EH (cell line): Measurements from ENCODE around the gene DPP9.
A peak's percentile ranks its signal among the peaks of the same experiment; 100 is the strongest.

ENCODE experiments used
- DNase-seq: peaks from one replicate; pipeline ENCODE4 v3.0.0-alpha.2; 2015; ENCODE audit warnings: low read depth

DPP9 gene

DNA sequence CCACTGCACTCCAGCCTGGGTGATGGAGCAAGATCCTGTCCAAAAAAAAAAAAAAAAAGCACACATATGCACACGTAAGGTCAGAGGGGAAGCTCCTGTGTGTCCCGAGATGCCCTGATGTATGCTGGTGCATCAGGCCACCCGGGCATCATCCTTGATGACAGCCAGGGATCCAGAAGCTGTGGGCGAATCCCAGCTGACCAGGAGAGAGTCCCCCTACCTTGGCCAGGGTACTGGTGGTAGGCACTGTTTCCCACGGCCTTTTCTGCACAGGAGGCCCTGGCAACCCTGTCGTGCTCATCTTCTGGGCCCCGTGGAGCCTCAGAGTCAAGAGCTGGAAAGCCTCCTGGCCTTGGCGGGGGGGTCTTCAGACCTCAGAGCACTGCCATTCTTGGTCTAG, 67.5 kb downstream of the DPP9 start:
- no peak for DNase-seq

DNA sequence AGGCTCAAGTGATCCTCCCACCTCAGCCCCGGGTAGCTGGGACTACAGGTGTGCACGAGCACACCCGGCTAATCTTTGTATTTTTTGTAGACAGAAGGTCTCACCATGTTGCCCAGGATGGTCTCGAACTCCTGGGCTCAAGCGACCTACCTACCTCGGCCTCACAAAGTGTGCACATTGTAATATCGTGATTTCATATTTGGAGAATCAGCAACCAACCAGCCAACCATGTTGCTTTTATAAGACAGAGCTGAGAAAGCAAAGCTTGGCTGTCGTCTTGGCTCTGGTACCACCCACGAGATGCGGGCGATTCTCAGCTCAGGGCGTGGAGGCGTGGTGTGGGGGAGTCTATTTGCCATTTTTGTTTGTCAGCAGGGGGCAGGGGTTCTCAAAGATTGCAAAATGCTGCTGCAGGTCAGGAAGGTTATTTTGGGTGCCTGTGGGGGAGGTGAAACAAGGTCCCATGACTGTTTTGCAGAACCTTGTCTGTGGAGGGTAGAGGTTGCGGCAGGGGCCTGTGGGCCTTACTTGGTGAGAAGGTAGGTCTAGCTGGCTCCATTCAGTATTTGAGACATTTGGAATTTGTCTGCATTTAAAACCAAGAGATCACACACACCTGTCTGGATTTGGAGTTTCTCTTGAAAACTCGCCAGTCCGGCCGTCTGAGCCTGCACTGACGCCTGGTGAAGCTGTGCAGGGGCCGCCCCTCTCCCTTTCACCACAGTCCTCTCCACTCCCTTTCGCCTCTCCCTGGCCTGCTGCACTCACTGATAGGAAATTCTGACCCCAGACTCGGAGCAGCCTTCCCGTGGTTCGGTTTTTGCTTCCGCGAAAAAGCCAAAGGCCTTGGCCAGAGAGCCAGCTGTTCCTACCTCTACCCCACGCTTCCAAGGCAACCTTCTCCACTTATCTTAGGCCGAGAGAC, 68.9 kb downstream of the DPP9 start:
- DNase-seq, result no peak

DNA sequence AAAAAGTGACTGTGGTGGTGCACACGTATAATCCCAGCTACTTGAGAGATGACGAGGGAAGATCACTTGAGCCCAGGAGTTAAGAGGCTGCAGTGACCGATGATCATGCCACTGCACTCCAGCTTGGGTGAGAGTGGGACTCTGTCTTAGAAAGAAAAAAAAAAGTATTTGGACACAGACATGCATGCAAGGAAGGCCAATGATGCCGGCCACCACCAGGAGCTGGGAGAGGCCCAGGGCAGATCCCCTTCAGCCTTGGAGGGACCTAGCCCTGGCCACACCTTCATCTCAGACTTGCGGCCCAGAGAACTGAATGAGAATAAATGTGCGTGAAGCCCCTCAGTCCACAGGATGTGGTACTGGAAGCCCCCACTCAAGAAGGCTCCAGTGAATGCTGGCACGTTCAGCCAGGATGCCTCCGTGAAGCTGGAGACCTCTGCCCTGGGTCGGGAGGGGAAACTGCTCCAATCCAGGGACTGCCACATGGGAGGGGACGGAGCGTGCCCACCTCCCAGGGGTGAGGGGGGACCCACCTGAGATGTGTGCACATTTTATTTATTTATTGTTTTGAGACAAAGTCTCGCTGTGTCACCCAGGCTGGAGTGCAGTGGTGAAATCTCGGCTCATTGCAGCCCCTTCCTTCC, 69.7 kb downstream of the DPP9 start:
- no peak for DNase-seq

DNA sequence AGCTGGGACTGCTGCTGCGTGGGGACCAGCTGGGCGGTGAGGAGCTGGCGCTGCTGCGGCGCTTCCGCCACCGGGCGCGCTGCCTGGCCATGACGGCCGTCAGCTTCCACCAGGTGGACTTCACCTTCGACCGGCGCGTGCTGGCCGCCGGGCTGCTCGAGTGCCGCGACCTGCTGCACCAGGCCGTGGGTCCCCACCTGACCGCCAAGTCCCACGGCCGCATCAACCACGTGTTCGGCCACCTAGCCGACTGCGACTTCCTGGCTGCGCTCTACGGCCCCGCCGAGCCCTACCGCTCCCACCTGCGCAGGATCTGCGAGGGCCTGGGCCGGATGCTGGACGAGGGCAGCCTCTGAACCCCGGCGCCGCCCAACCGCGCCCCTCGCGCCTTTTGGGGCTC, 71.6 kb downstream of the DPP9 start:
- DNase-seq, result no peak

DNA sequence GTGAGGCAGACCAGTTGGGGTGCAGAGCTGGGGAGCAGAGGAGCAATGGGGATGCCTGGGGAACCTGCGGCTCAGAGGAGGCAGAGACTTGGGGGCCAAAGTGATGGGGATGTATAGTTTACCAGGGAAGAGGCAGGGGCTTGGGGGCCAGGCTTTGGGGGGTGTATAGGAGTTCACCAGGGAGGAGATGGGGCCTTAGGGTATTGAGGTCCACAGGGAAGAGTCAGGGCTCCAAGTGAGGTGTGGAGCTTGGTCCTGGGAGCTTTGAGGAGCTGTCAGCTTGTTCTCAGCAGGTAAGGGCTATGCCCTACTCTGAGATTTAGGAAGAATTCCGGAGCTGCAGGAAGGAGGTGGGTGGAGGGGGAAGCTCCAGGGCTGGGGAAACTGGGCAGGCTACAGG, 73.5 kb downstream of the DPP9 start:
- no peak for DNase-seq

DNA sequence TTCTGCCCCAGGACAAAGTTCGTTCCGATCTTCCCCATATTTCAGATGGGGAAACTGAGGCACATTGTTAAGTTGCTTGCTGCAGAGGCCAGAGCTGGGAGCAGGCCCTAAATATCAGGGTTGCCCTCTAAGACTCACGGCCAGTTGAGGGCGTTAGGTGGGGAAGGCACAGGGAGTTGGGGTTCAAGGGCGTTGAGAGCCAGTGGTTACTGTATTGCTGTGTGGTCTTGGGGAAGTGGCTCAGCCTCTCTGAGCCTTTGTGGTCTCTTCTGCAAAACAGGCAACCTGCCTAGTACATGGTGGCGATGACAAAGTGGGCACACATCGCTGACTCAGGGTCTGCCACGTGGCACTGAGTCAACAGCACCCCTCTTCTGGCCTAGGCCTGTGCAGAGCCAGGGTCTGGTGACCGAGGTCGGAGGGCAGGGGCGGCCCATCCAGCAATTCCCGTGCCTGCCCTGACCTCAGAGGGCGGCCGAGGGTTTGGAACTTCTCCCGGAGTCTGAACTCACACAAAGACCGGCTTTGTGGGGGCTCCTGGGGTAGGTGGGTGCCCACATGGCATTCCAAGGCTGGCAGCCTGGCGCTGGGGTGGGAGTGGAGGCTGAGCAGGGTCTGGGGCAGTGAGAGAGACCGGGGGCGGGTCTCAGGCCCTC, 74.1 kb downstream of the DPP9 start:
- no peak for DNase-seq

DNA sequence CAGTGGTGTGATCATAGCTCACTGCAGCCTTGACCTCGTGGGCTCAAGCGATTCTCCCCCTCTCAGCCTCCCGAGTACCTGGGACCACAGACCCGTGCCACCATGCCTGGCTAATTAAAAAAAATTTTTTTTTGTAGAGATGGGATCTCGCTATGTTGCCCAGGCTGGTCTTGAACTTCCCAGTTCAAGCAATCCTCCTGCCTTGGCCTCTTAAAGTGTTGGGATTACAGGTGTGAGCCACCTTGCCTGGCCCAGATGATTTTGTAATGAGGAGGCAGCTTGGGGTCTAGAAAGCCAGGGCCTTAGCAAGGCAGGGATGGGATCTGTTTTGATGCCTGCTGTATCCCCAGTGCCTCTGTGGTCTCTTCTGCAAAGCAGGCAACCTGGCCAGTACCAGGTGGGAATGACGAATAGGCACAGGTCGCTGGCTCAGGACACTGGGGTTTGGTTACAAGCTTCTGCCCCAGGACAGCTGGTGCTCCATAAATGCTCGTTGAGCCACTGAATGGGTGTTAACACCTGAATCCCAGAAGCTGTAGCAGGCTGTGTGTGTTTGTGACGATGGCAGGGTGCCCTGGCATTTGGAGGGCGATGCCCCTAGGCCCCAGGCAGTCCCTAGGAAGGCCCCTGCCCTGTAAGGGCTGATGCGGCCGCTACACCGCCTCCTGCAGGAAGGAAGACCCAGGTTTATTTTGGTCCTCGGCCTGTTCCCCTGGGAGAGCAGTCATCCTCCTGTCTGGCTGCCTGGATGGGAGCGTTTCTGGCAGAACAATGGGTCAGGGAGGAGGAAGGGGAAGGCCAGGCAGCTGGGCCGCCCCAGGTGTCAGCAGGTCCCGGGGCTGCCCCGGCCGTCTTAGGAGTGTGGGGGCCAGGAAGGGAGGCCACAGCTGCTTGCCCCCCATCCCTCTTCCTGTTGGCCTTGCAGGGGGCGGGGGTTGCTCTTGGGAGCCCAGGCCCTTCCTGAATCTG, 75.7 kb downstream of the DPP9 start:
- no peak for DNase-seq

DNA sequence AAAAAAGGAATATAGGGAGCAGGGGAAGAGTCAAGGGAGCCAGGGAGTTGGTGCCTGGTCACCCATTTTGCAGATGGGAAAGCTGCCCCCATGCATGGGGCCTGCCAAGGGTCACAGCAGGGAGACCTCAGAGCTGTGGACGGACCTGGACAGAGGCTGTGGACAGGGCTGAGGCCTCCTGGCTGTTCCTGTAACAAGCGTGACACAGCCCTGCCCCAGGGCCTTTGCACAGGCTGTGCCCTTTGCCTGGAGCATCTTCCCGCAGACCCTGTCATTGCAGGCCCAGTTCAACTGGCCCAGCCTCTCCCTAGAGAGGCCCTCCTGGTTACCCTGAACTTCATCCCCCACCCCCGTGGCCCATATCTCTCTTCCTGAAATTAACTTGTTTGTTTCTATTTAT, 77.9 kb downstream of the DPP9 start:
- DNase-seq, result no peak

DNA sequence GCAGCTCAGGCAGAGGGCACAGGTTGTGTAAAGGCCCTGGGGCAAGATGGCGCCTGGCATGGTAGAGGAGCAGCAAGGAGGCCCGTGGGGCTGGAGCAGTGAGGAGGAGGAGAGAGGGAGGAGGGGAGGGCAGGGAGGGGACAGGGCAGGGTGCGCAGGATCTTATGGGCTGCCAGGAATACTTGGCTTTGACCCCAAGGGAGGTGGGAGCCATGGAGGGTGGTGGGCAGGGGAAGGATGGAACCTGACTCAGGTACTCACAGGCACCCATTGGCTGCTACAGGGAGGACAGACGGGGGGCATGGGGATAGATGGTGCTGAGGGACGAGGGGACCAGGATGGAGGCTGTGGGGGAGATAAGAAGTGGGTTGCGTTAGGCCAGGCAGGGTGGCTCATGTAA, 81.0 kb downstream of the DPP9 start:
- no peak for DNase-seq

DNA sequence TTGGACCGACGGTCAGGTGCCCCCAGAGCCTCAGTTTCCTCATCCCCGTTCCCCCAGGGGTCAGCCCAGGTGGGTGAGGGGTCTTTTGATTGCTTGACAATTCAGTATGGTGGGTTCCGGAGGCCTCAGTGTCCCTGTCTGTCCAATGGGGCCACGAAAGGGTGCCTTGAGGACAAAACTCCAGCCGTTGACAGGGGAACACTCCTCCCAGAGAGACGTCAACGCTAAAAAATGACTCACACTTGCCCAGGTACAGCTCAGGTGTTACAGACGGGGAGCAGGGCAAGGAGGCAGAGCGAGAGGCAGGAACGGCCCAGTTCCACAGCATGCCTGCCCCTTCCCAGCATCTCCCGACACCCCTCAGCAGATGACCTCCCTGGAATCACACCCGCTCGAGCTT, 82.5 kb downstream of the DPP9 start:
- no peak for DNase-seq

DNA sequence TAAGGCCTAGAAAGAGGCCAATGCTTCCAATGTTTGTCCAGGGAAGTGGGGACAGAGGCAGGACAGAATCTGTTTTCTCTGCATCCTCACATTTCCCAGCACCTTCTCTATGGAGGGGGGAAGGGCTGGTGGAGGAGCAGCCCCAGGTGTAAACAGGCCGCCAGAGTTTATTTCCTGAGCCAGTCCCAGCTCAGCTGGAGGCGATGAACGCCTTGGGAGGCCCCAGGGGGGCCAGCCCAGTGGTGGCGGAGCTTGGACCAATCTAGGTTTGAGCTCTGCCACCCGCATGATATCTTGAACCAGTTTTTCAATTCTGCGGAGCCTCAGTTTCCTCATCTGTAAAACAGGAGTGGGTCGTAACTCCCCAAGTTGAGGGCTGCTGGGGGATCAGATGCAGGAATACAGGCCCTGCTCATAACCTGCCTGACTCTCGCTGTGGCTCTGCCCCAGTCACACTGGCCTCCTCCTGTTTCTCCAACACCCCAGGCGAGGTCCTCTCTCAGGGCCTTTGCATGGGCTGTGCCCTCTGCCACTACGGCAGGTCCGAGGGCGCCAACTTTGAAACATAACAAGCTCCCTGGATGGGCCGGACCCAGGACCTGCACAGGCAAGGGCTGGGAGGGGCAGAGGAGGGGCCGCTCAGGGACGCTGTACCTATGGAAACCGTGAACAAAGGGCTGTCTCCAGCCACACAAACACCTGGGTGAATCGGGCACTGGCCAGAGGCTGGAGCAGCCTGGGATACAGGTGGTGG, 83.2 kb downstream of the DPP9 start:
- DNase-seq, result no peak

DNA sequence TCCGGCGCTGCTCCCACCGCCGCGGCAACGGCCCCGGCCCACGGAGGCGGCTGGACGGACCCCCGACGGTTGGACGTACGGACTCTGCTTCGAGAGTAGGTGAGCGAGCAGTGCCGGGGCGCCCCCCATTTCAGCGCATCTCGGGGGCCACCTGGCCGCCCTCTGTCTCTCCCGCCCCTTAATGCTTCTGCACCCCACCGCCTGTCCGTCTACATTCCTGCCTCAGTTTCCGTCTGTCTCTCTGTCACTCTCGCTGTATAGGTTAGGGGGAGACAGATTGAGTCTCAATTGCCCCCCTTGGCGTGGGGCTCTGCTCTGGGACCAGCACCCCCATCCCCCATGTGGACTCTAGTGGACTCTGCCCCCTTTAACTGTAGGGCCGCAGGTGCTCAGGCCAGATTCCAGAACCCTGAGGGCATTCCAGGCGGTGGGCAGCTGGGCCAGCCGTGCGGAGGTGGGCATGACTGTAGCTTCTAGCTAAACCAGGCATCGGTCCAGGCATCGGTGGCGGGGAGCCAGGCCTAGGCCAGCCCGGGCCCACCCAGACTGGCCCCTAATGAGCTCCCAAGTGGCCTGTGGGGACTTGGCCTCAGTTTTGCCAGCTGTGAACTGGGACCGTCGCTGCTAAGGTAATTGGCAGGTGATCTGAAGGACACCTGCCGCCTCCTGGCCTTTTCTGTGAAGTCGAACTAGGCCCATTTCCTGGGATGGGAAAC, 84.0 kb downstream of the DPP9 start:
- no peak for DNase-seq

DNA sequence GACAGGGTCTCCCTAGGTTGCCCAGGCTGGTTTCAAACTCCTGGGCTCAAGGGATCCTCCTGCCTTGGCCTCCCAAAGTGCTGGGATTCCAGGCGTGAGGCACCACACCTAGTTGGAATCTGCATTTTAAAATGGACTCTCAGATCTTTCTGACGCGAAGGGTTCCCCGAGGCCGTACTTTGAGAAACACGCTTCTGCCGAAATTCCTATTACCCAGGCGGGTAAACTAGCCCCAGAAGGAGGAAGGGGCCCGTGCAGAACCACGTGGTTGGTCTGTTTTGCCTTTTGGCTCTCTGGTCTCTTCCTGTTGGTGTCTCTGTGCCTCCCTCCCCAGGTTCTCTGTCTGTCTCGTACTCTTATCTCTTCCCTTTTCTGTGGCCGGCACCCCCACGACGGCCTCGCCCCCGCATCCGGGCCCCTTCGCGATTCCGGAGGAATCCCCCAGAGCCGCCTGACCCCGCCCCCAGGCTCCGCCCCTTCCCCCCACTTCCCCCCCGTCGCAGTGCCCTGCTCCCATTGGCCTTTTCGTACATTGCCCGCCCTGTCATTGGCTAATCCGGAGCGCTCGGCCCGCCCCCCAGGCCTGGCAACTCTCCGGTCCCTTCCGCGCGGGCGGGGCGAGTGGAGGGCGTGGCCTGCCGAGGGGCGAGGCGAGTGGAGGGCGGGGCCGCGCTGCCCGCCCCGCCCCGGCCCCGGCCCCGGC, 84.7 kb downstream of the DPP9 start, which contains the start of gene TNFAIP8L1:
TNFAIP8L1 (plus strand) TSS at position 689 of the 703 bp plus-strand sequence. CDS start 12,354 bp downstream, outside the sequence.
- peak; percentile 93 for DNase-seq

DNA sequence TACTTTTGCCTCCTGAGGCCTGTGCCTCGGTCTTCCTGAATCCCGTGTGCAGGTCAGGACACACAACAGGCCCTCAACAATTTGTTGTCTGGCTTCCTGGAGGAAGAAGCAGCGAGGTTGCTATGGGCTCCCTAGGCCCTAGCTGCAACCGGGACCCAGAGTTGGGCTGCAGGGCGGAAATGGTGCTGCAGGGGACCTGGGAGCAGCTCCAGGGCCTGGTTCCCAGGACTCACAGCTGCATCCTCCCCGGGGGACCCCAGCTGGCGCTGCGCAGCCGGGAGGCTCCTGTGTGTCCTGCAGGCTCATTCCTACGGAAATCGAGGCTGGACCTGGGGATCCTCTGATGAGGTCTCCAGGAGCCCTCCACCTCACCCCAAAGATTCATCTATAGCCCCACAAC, 85.3 kb downstream of the DPP9 start:
- DNase-seq, result no peak

DNA sequence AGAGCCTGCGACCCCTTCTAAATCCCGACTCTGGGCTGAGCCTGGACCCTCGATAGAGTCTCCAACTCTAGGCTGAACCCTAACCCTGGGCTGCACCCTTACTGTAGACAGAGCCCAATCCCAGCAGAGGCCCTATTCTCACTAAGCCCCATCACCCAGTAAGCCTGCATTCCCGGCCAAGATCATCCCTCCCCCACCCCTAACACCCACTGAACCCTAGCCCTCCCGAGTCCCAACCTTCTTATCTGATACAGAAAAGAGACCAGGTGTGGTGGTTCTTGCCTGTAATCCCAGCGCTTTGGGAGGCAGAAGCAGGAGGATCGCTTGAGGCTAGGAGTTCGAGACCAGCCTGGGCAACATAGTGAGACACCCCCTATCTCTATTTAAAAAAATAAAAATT, 86.9 kb downstream of the DPP9 start:
- DNase-seq, result no peak

DNA sequence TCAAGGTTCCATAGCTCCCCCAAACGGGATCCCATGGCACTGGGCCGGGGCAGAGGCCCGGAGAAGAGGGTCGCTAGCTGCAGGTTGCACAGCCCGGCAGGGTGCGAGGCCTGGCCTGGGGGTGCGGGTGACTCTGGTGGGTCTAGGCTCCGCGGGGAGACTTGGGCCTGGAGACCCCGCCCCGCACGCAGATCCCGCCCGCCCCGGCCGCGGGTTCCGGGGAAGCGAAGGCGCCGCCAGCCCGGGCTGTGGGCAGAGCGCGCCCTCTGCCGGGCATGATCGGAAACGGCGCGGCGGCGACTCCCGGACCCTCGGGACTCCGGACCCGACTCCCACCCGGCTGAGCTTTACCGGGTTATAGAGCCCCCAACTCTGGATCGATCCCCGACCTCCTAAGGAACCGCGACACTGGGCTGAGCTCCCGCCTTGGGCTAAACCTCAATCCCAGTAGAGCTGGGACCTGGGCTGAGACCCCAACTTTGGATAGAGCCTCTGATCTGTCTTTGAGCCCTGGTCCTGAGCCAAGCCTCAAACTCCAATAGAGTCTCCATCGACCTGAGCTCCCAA, 87.4 kb downstream of the DPP9 start:
- peak; percentile 59 for DNase-seq

DNA sequence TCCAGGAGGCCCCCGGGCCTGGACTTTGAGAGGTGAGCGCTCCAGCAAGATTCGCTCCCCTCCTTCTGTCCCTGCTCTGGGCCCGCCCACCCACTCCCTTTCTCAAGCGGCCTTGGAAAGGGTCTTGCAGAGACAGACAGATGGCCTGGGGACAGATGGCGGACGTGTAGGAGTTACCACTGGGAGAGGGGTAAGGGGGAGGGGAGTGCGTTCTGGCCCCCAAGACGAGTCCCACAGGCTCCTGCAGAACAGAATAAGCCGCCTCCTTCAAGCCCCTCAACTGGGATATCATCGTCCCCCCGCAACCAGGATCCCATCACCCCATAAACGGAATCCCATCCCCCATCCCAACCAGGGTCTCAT, 87.9 kb downstream of the DPP9 start:
- no peak for DNase-seq

DNA sequence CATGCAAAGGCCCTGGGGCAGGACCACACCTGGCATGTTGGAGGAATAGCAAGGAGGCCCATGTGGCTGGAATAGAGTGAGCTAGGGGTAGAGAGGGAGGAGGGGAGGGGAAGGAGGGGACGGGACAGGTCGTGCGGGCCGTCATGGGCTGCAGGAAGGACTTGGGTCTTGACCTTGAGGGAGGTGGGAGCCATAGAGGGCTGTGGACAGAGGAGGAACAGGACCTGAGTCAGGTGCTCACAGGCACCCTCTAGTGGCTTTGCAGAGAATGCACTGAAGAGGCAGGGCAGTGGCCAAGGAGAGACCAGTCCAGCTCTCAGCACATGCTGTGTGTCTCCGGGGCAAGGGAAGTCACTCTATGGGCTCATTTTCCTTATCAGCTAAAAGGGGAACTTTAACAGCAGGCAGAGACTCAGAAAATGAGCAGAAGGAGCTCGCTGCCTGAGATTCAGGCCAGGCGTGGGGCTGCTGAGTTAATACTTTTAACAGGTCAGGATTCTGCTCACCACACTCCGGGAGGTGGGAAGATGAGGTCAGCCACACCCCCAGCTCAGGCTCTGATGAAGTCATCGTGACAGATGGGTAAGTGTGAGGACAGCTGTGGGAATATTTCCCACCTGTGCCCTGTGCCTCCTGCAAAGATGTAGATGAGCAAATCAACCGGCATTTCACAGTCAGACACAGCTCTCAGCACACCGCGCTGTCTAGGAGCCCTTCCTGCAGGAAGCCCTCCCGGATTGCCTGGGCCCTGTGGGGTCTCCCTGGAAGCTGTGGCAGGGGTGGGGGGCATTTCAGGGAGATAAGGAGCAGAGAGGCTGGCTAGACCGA, 90.3 kb downstream of the DPP9 start:
- peak; percentile 71 for DNase-seq
